ENCODE results near the gene SPEG.

Gene SPEG

GRCh38 chr2:219524817-219525216 is 90.2 kb downstream of the SPEG start:
- TF ChIP-seq CTCF (IDR thresholded peaks at IDR 0.05; ENCODE audit: insufficient read depth, low read depth, low read length, missing control alignments) = no peak
- H3K4me3 ChIP-seq (ENCODE audit: low read length) = no peak overlapping the region
- no peak for DNase-seq (ENCODE audit: low read depth)

- TF ChIP-seq CTCF (IDR thresholded peaks at IDR 0.05; ENCODE audit: insufficient read depth, low read depth, low read length, missing control alignments) = no peak
- DNase-seq (ENCODE audit: low read depth) = no peak
Measured at GRCh38 chr2:219525533-219526232, 91.0 kb downstream of the SPEG start.

GRCh38 chr2:219526320-219527075 is 91.9 kb downstream of the SPEG start:
- TF ChIP-seq CTCF (IDR thresholded peaks at IDR 0.05; ENCODE audit: insufficient read depth, low read depth, low read length, missing control alignments) = no peak
- no peak for DNase-seq (ENCODE audit: low read depth)
- H3K4me3 ChIP-seq (ENCODE audit: low read length) = no peak overlapping the region

More at GRCh38 chr2:219525533-219526232, 91.0 kb downstream of the SPEG start:
- no peak overlapping the region for H3K4me3 ChIP-seq (ENCODE audit: low read length)

GRCh38 chr2:219527076-219527394 is 92.4 kb downstream of the SPEG start:
- no peak overlapping the region for H3K4me3 ChIP-seq (ENCODE audit: low read length)
- no peak for DNase-seq (ENCODE audit: low read depth)
- no peak for TF ChIP-seq CTCF (IDR thresholded peaks at IDR 0.05; ENCODE audit: insufficient read depth, low read depth, low read length, missing control alignments)

- DNase-seq (ENCODE audit: low read depth) = no peak
Measured at GRCh38 chr2:219527472-219527871, 92.8 kb downstream of the SPEG start.

More at GRCh38 chr2:219527472-219527871, 92.8 kb downstream of the SPEG start:
- TF ChIP-seq CTCF (IDR thresholded peaks at IDR 0.05; ENCODE audit: insufficient read depth, low read depth, low read length, missing control alignments) = no peak
- no peak overlapping the region for H3K4me3 ChIP-seq (ENCODE audit: low read length)
